ENCODE data around the gene PSME2.

Gene PSME2

DNA sequence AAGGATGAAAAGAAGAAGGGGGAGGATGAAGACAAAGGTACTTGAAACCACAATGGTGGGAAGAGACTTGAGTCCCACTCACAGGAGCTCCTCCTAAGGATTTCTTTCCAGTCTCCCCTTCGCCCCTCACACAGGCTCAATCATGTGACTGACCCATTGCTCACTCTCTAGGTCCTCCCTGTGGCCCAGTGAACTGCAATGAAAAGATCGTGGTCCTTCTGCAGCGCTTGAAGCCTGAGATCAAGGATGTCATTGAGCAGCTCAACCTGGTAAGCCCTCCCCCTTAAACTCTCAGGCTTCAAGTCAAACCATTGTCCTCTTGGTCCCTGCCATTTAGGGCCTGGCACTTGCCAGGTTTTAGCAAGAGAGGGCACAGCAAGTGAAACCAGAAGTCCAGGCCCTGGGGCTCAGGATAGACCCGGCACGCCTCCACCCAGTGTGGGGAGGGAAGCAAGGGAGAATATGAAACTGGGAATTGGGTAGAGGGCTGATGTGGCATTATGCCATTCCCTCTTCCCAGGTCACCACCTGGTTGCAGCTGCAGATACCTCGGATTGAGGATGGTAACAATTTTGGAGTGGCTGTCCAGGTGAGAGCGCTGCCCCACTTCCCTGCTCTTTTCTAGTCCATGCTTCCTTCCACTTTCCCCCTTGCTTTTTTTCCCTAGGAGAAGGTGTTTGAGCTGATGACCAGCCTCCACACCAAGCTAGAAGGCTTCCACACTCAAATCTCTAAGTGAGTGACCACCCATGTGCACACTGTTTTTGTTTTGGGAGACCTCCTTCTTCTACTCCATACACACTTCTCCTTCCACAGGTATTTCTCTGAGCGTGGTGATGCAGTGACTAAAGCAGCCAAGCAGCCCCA lies 8.6 kb downstream of the PSME2 start:
- CTCF ChIA-PET = interaction anchor here (0.6 to 3.3 kb wide), 10 partner anchors 9 to 1079 kb away, joined by 3 to 16 read pairs (median 4); partner anchors contain the start of genes DCAF11, IRF9, NRL and PSME2
- POLR2A ChIA-PET = interaction anchor here (0.8 to 1.2 kb wide), 4 partner anchors 10 to 44 kb away, joined by 3 to 6 read pairs (median 4); partner anchors contain the start of genes DCAF11, NRL, PCK2 and RNF31
- no peak for DNase-seq (ENCODE audit: low read depth, low spot score)
- TF ChIP-seq, protein P1, sequence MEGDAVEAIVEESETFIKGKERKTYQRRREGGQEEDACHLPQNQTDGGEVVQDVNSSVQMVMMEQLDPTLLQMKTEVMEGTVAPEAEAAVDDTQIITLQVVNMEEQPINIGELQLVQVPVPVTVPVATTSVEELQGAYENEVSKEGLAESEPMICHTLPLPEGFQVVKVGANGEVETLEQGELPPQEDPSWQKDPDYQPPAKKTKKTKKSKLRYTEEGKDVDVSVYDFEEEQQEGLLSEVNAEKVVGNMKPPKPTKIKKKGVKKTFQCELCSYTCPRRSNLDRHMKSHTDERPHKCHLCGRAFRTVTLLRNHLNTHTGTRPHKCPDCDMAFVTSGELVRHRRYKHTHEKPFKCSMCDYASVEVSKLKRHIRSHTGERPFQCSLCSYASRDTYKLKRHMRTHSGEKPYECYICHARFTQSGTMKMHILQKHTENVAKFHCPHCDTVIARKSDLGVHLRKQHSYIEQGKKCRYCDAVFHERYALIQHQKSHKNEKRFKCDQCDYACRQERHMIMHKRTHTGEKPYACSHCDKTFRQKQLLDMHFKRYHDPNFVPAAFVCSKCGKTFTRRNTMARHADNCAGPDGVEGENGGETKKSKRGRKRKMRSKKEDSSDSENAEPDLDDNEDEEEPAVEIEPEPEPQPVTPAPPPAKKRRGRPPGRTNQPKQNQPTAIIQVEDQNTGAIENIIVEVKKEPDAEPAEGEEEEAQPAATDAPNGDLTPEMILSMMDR (IDR thresholded peaks at IDR 0.05; ENCODE audit: insufficient read depth, low read length, missing control alignments) = no peak
- H3K4me3 ChIP-seq (ENCODE audit: low read depth, low read length) = no peak overlapping the region; the same call in none of the 2 replicates

DNA sequence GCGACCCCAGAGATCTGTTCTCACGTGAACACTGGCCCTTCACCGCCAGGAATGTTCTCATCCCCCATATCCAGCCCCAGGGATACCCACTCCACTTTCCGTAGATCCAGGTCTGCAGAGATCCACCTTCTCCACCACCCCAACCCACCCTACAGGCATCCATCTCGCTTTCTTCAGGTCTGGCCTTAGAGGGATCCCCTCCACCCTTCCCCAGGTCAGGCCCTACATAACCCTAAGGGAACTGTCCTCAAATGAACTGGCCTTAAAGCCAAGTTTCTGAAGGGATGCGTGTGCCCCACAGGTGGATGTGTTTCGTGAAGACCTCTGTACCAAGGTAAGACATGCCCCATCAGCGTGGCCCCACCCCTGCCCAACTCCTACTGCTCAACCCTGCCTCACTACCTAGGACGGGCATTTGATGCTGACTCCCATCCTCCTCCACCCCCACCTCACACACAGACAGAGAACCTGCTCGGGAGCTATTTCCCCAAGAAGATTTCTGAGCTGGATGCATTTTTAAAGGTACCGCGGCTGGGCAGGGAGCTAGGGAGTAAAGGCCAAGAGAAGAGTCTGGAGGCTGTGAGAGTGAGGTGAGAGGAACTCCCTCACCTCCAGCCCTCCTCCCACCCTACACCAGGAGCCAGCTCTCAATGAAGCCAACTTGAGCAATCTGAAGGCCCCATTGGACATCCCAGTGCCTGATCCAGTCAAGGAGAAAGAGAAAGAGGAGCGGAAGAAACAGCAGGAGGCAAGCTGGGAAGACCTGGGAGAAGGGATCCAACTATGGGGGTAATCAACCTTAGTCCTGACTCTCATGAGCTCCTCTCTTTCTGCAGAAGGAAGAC lies 9.5 kb downstream of the PSME2 start:
- DNase-seq (ENCODE audit: low read depth, low spot score) = no peak
- peak overlapping the region; percentile 73 for H3K4me3 ChIP-seq (ENCODE audit: low read depth, low read length)
- ChIA-PET POLR2A (interaction anchor here (0.8 to 1.7 kb wide), 6 partner anchors 10 to 105 kb away, joined by 3 to 14 read pairs (median 5); partner anchors contain the start of genes DCAF11, NRL, PCK2 and PSME2), CTCF (interaction anchor here (0.8 to 3.3 kb wide), 7 partner anchors 10 to 171 kb away, joined by 3 to 16 read pairs (median 11); partner anchors contain the start of genes CIDEB, DCAF11, IRF9 and NRL)
- TF ChIP-seq, protein P1 (IDR thresholded peaks at IDR 0.05; ENCODE audit: insufficient read depth, low read length, missing control alignments) = no peak

DNA sequence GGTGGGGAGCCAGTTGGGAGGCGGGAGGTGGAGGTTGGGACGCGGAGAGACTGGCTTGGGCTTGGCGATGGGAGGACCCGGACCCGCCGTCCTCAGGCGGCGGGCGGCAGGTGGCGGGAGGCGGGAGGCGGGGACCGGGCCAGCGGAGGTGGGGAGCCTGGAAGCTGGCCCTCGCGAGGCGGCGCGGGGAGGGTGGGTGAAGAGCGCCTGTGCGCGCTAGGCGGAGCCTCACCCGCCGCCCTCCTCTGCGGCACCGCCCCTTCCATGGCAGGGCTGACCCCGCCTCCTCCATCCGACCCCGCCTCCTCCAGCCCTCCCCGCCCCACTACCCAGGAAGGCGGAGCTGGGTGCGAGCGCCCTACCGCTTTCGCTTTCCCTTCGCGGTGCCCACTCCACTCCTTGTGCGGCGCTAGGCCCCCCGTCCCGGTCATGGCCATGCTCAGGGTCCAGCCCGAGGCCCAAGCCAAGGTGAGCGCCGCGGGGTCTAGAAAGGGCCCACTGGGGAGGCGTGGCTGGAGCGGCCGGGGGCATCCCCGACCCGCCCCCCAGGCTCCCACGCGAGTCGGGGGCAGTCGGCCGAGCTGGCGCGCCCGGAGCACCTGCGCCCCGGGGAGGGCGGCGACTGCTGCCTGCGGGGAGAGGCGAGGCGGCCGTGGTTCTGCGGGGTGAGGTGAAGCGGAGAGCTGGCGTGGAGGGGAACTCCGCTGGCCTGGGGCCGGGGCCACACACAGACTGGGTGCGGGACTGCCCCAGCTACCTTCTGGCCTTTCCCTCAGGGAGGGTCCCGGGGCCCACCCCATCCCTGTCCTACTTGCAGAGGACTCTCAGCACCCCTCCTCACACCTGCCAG lies 10.4 kb downstream of the PSME2 start, which contains the start of gene PSME1:
TSS of gene PSME1 (plus strand) at position 361 of the 850 bp plus-strand sequence. CDS start at position 430, 69 bp downstream.
- peak within 1 kb of the TSS; percentile 73 for H3K4me3 ChIP-seq (ENCODE audit: low read depth, low read length)
- ChIA-PET POLR2A (interaction anchor here (0.5 to 1.7 kb wide), 7 partner anchors 9 to 106 kb away, joined by 3 to 14 read pairs (median 4); partner anchors contain the start of genes DCAF11, NRL, PCK2 and PSME2), CTCF (interaction anchor here (1.1 to 3.3 kb wide), 7 partner anchors 11 to 174 kb away, joined by 3 to 16 read pairs (median 11); partner anchors contain the start of genes CIDEB, IRF9, PSME2 and RNF31)
- no peak for DNase-seq (ENCODE audit: low read depth, low spot score)
- TF ChIP-seq, protein P1 (IDR thresholded peaks at IDR 0.05; ENCODE audit: insufficient read depth, low read length, missing control alignments) = no peak

DNA sequence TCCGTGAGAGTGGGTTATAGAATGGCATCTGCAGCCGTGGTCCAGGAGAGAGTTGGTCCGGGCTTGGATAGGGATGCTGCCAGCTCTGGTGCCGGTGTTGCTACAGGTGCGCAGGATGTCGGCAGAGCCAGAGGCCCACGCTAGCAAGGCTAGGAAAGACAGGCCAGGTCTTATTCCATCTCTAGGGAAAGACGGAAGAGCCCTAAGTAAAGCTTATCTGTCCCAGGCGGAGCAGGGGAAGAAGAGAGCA lies 10.9 kb downstream of the PSME2 start:
- peak overlapping the region; percentile 73 for H3K4me3 ChIP-seq (ENCODE audit: low read depth, low read length)
- ChIA-PET POLR2A (interaction anchor here (0.5 to 1.7 kb wide), 4 partner anchors 12 to 42 kb away, joined by 3 to 14 read pairs (median 8); partner anchors contain the start of genes DCAF11, NRL, PCK2 and PSME2), CTCF (interaction anchor here (1.1 to 3.3 kb wide), 5 partner anchors 27 to 175 kb away, joined by 3 to 16 read pairs (median 5); partner anchors contain the start of gene CIDEB)
- DNase-seq (ENCODE audit: low read depth, low spot score) = no peak
- TF ChIP-seq, protein P1 (IDR thresholded peaks at IDR 0.05; ENCODE audit: insufficient read depth, low read length, missing control alignments) = no peak

DNA sequence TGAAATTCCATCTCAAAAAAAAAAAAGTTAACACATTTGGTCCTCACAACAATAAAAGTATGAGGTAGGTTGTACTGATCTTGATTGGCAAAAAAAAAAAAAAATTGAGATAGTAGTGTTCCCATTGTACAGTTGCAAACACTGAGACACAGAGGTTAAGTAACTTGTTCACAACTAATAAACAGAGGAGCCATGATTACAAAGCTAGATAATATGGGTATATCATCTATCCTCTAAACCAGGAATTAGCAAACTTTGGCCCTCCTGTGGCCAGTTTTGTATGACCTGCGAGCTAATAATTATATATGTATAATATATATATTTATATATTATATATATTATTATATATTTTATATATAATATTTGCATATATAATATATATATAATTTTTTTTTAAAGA lies 12.7 kb downstream of the PSME2 start:
- ChIA-PET CTCF (interaction anchor here (0.8 to 2.0 kb wide), 6 partner anchors 13 to 75 kb away, joined by 3 to 8 read pairs (median 4); partner anchors contain the start of genes IRF9, NRL and PSME2), POLR2A (no interaction called here)
- TF ChIP-seq, protein P1 (IDR thresholded peaks at IDR 0.05; ENCODE audit: insufficient read depth, low read length, missing control alignments) = no peak
- DNase-seq (ENCODE audit: low read depth, low spot score) = no peak
- H3K4me3 ChIP-seq (ENCODE audit: low read depth, low read length) = no peak overlapping the region

All from AG04449 (cell line).